AG10803 (cell line): ENCODE measurements around the gene PIM2.

Source experiments
- DNase-seq: peaks from one replicate; pipeline ENCODE4 v3.0.0; 2010; ENCODE audit warnings: low read depth
- H3K4me3 ChIP-seq: 2 replicates; pipeline ENCODE4 v1.5.1; 2011; ENCODE audit warnings: mild to moderate bottlenecking, low read length, control low read depth
- TF ChIP-seq, protein P1 (sequence below): conservative IDR thresholded peaks from 2 replicates; pipeline ENCODE4 v1.5.1; 2011; ENCODE audit warnings: mild to moderate bottlenecking, low read length, control low read depth, inconsistent platforms

Gene PIM2

GRCh38 chrX:48913605-48914366 lies 5.0 kb downstream of the PIM2 start:
- TF ChIP-seq, protein P1, sequence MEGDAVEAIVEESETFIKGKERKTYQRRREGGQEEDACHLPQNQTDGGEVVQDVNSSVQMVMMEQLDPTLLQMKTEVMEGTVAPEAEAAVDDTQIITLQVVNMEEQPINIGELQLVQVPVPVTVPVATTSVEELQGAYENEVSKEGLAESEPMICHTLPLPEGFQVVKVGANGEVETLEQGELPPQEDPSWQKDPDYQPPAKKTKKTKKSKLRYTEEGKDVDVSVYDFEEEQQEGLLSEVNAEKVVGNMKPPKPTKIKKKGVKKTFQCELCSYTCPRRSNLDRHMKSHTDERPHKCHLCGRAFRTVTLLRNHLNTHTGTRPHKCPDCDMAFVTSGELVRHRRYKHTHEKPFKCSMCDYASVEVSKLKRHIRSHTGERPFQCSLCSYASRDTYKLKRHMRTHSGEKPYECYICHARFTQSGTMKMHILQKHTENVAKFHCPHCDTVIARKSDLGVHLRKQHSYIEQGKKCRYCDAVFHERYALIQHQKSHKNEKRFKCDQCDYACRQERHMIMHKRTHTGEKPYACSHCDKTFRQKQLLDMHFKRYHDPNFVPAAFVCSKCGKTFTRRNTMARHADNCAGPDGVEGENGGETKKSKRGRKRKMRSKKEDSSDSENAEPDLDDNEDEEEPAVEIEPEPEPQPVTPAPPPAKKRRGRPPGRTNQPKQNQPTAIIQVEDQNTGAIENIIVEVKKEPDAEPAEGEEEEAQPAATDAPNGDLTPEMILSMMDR = no peak
- DNase-seq = no peak
- no peak overlapping the region for H3K4me3 ChIP-seq

DNA sequence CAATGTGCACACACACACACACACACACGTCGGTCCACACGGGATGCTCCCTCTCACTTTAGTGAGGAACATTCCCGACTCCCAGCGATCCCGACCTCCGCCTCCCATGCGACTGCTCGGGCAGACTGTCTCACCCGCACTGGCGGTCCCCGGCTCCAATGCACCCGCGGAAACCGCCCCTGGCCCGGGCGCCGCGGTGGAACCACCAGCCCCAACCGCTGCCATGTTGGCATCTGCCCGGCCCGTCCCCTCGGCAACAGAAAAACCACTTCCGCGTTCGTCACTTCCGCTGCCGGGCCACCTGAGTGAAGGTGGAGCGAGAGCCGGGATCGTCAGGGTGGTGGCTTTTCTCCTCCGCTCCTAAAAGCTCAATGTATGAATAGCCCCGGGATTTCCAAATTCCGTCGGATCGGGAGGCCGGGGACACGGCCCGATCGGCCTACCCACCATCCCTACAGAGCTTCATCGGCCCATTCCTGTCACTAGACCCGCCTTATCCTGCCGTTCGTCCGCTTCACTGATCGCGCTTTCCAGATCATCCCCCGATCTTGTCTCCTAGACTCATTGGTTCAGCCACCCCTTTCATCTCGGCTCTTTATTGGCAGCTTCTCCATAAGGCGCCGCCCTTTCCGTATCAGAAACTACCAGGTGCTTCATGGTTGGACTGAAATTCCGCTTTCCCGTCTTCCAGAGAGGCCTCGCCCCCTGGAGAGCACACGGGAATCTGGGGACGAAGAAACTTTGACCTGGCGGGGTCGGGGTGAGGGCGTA lies 7.2 kb downstream of the PIM2 start, which contains the start of gene SLC35A2:
SLC35A2 (minus strand) TSS at position 235 of the 771 bp plus-strand sequence; CDS start at position 225, 10 bp downstream.
- H3K4me3 ChIP-seq = peak within 1 kb of the TSS; percentile 82
- TF ChIP-seq, protein P1 = no peak
- DNase-seq = peak; percentile 50

DNA sequence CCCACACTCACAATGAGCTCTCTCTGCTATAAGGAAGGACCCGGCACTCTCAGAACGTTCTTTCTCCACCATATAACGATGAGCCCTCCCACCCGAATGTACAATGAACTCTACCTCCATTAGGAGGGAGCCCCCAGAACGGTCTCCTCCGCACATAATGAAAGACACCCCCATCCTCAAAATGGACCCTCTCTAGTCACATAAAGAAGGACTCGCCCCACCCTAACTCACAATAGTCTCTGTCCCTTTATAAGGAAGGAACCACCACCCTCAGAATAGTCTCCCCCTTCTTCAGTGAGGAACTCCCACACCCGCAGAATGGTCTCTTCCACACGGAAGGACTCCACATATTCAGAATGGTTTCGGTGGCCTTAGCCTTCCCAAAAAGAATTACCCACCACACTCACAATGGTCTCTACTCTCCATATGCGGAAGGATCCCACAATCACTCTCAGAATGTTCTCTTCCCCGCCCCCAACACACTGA lies 7.9 kb downstream of the PIM2 start:
- peak; percentile 26 for DNase-seq
- H3K4me3 ChIP-seq = peak overlapping the region; percentile 82
- TF ChIP-seq, protein P1 = no peak

DNA sequence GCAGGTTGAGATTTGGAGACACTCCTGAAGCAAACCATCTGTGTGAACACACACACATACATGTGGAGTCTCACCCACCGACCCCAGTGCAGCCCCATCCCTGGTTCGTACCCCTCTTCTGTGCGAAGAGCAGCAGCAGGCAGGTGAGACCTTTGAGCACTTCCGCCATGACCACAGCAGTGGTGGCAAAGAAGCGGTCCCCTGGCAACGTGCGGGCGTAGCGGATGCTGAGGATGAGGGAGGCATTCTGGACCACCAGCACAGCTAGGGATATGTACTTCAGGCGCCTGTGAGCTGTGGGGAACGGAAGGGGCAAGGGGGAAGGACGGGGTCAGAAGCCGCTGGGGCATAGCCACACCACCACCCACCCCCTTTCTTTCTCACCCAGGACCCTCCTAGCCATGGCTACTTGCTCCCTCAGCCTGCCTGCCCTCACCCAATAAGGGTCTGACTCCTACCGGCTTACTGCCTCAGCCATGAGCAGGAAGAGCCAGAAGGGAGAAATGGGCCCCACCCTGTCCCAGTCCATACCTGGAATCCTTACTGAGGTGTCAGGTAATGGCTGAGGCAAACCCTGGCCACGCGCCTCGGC lies 9.0 kb downstream of the PIM2 start:
- DNase-seq = no peak
- TF ChIP-seq, protein P1 = no peak
- H3K4me3 ChIP-seq = peak overlapping the region; percentile 82

DNA sequence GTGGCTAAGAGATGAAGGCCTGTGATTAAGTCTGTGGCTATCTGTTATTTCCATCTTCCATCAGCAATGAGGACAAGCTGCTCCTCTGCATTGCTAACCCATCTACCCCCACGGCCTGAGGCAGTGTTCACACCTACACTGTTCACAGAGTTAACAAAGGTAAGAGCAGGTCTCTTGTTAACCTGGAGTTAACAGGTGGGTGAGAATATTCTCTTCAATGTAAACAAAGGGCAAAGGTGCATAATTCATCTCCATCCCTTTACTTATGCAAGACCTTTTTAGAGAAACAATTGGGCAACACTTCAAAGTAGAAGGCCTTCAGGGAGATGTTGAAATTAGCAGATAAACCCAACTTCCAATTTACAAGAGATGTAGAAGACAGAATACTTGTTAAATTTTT lies 10.2 kb downstream of the PIM2 start:
- TF ChIP-seq, protein P1 = no peak
- H3K4me3 ChIP-seq = no peak overlapping the region
- DNase-seq = no peak

GRCh38 chrX:48905090-48905790 lies 13.6 kb downstream of the PIM2 start:
- no peak for DNase-seq
- TF ChIP-seq, protein P1 = no peak
- no peak overlapping the region for H3K4me3 ChIP-seq
